LNCaP clone FGC (cell line): ENCODE data around the gene CLCA1.
A peak's percentile ranks its signal among the peaks of the same experiment; 100 is the strongest.

ENCODE experiments used
- DNase-seq: peaks from one replicate; pipeline ENCODE4 v3.0.0-alpha.2; 2011; ENCODE audit warnings: low read depth
- H3K4me3 ChIP-seq: 2 replicates; pipeline ENCODE4 v1.5.1; 2011; ENCODE audit warnings: mild to moderate bottlenecking, low read depth, low read length, control low read depth
- CTCF ChIP-seq: IDR thresholded peaks from 2 replicates; pipeline ENCODE4 v1.5.1; 2012; ENCODE audit warnings: mild to moderate bottlenecking; ENCODE audit not compliant: control insufficient read depth, insufficient read depth; ENCODE audit errors: extremely low read depth

The CLCA1 gene

GRCh38 chr1:86507935-86508582, 39.3 kb downstream of the CLCA1 start:
- no peak overlapping the region for H3K4me3 ChIP-seq
- TF ChIP-seq CTCF = peak; percentile 45
- DNase-seq = no peak

GRCh38 chr1:86508583-86508969, 39.8 kb downstream of the CLCA1 start:
- TF ChIP-seq CTCF = no peak
- H3K4me3 ChIP-seq = no peak overlapping the region
- no peak for DNase-seq

GRCh38 chr1:86515597-86515996, 46.9 kb downstream of the CLCA1 start:
- TF ChIP-seq CTCF = peak; percentile 92
- H3K4me3 ChIP-seq = no peak overlapping the region
- peak; percentile 50 for DNase-seq

GRCh38 chr1:86516335-86516734, 47.6 kb downstream of the CLCA1 start:
- no peak overlapping the region for H3K4me3 ChIP-seq
- DNase-seq = no peak
- TF ChIP-seq CTCF = no peak

- no peak overlapping the region for H3K4me3 ChIP-seq
- DNase-seq = no peak
- no peak for TF ChIP-seq CTCF
Measured at GRCh38 chr1:86517336-86517735, 48.6 kb downstream of the CLCA1 start.

GRCh38 chr1:86520789-86521521, 52.2 kb downstream of the CLCA1 start:
- DNase-seq = no peak
- H3K4me3 ChIP-seq = no peak overlapping the region
- no peak for TF ChIP-seq CTCF
